ENCODE results near the gene KCNJ6. TPM values are rescaled to one million over a fixed set of nuclear protein-coding genes. Genes with fewer than 3 reads are reported as not detected.

Gene KCNJ6
- total and polyA plus RNA-seq, 7 donors, result under 0.01 to 0.01 TPM; not detected in 5

GRCh38 chr21:37869661-37870060 is 46.6 kb downstream of the KCNJ6 start:
- Histone ChIP-seq H3K27ac (no peak overlapping the region), H3K9me3 (no peaks in the 10 kb centered on the region), H3K36me3 (ENCODE audit: insufficient read depth in 1 of 2, low read depth in 1 of 2) (no peaks in the 10 kb centered on the region), H3K4me3 (no peak overlapping the region), H3K4me1 (no peaks in the 10 kb centered on the region), H3K27me3 (ENCODE audit: insufficient read depth in 3 of 3, low read length in 2 of 3) (peaks cover 0 to 9% (median 0%) of the 10 kb centered on the region in 3 donors)
- intact Hi-C loops (cut with DNase I), result loop anchor here in 1 of 2 donors (5.0 kb wide), 1 partner anchor 1653 kb away; no protein-coding TSS in a partner anchor
- no peak for DNase-seq
- TF ChIP-seq CTCF (IDR thresholded peaks at IDR 0.05), result no peak
- ATAC-seq, result no peak

GRCh38 chr21:37868446-37869295 is 47.6 kb downstream of the KCNJ6 start:
- H3K4me3 ChIP-seq, result no peak overlapping the region
- H3K9me3 ChIP-seq, result no peaks in the 10 kb centered on the region
- H3K27me3 ChIP-seq (ENCODE audit: insufficient read depth in 3 of 3, low read length in 2 of 3), result peaks cover 0 to 8% (median 0%) of the 10 kb centered on the region in 3 donors
- ATAC-seq (no peak), DNase-seq (no peak)
- no peak for TF ChIP-seq CTCF (IDR thresholded peaks at IDR 0.05)
- intact Hi-C loops (cut with DNase I), result no loop called here
- no peaks in the 10 kb centered on the region for H3K4me1 ChIP-seq
- no peaks in the 10 kb centered on the region for H3K36me3 ChIP-seq (ENCODE audit: insufficient read depth in 1 of 2, low read depth in 1 of 2)
- 68 to 80% (median 76%) methylated on average over 11 of the region's 11 CpGs for WGBS, 3 donors
- H3K27ac ChIP-seq, result no peak overlapping the region

- Histone ChIP-seq H3K27me3 (ENCODE audit: insufficient read depth in 3 of 3, low read length in 2 of 3) (no peaks in the 10 kb centered on the region), H3K9me3 (no peaks in the 10 kb centered on the region), H3K4me3 (no peak overlapping the region), H3K36me3 (ENCODE audit: insufficient read depth in 1 of 2, low read depth in 1 of 2) (no peaks in the 10 kb centered on the region), H3K4me1 (no peaks in the 10 kb centered on the region), H3K27ac (no peak overlapping the region)
- whole genome bisulfite sequencing, 3 donors, result 86 to 89% (median 87%) methylated on average over 2 of the region's 2 CpGs
- TF ChIP-seq CTCF (IDR thresholded peaks at IDR 0.05), result no peak
- intact Hi-C loops (cut with DNase I), result no loop called here
- ATAC-seq, result no peak
- DNase-seq, result no peak
These were observed 50.2 kb downstream of the KCNJ6 start for GRCh38 chr21:37866027-37866426.

GRCh38 chr21:37865156-37865555 is 51.1 kb downstream of the KCNJ6 start:
- H3K9me3 ChIP-seq, result no peaks in the 10 kb centered on the region
- no peaks in the 10 kb centered on the region for H3K36me3 ChIP-seq (ENCODE audit: insufficient read depth in 1 of 2, low read depth in 1 of 2)
- no peaks in the 10 kb centered on the region for H3K27me3 ChIP-seq (ENCODE audit: insufficient read depth in 3 of 3, low read length in 2 of 3)
- WGBS, 3 donors, result 78 to 86% (median 80%) methylated on average over 5 of the region's 5 CpGs
- no peaks in the 10 kb centered on the region for H3K4me1 ChIP-seq
- no peak for ATAC-seq
- DNase-seq, result no peak
- no peak overlapping the region for H3K4me3 ChIP-seq
- TF ChIP-seq CTCF (IDR thresholded peaks at IDR 0.05), result no peak
- no peak overlapping the region for H3K27ac ChIP-seq
- intact Hi-C loops (cut with DNase I), result no loop called here
